ENCODE results near the gene GCN1.

GCN1 gene

GRCh38 chr12:120229487-120230325, 35.2 kb upstream of the GCN1 start:
- ChIA-PET CTCF (interaction anchor here (0.6 to 6.4 kb wide), 11 partner anchors 9 to 84 kb away, joined by 3 to 142 read pairs (median 11); partner anchors contain the start of genes PXN and RPLP0), POLR2A (ENCODE audit: low non-redundant PET) (interaction anchor here (0.6 to 5.1 kb wide), 7 partner anchors 10 to 64 kb away, joined by 3 to 64 read pairs (median 4); partner anchors contain the start of genes PXN, RNU4-1, RNU4-2 and RPLP0)
- peak overlapping the region; percentile 100 for H3K27ac ChIP-seq
- DNase-seq (ENCODE audit: low spot score): peak; percentile 56
- TF ChIP-seq CTCF (conservative IDR thresholded peaks at IDR 0.05; ENCODE audit: low read depth): 0 out of 2 replicates have a peak, but pooled peaks have one; percentile 10

- TF ChIP-seq CTCF (conservative IDR thresholded peaks at IDR 0.05; ENCODE audit: low read depth): no peak
- ChIA-PET CTCF (interaction anchor here (0.6 to 6.4 kb wide), 18 partner anchors 10 to 199 kb away, joined by 3 to 142 read pairs (median 6); partner anchors contain the start of genes PXN and RPLP0), POLR2A (ENCODE audit: low non-redundant PET) (interaction anchor here (1.2 to 5.1 kb wide), 5 partner anchors 29 to 62 kb away, joined by 3 to 64 read pairs (median 7); partner anchors contain the start of genes PXN, RNU4-2 and RPLP0)
- H3K27ac ChIP-seq: peak overlapping the region; percentile 100
- no peak for DNase-seq (ENCODE audit: low spot score)
Measured at GRCh38 chr12:120229071-120229486, 34.6 kb upstream of the GCN1 start.

GRCh38 chr12:120228291-120229070, 34.0 kb upstream of the GCN1 start:
- CTCF ChIA-PET: interaction anchor here (0.6 to 6.4 kb wide), 29 partner anchors 10 to 210 kb away, joined by 3 to 142 read pairs (median 4); partner anchors contain the start of genes PXN, RNU4-2, RPLP0 and SIRT4
- H3K27ac ChIP-seq: peak overlapping the region; percentile 100
- TF ChIP-seq CTCF (conservative IDR thresholded peaks at IDR 0.05; ENCODE audit: low read depth): peak; percentile 95
- POLR2A ChIA-PET (ENCODE audit: low non-redundant PET): interaction anchor here (0.6 to 5.1 kb wide), 6 partner anchors 27 to 63 kb away, joined by 3 to 64 read pairs (median 4); partner anchors contain the start of genes PXN, RNU4-2 and RPLP0
- DNase-seq (ENCODE audit: low spot score): peak; percentile 75

- CTCF ChIA-PET: interaction anchor here (0.6 to 6.4 kb wide), 25 partner anchors 9 to 210 kb away, joined by 3 to 142 read pairs (median 4); partner anchors contain the start of genes PXN, RNU4-2, RPLP0 and SIRT4
- no peak for DNase-seq (ENCODE audit: low spot score)
- peak overlapping the region; percentile 100 for H3K27ac ChIP-seq
Measured at GRCh38 chr12:120228041-120228290, 33.5 kb upstream of the GCN1 start.

GRCh38 chr12:120227233-120228040, 32.9 kb upstream of the GCN1 start:
- peak overlapping the region; percentile 100 for H3K27ac ChIP-seq

More at GRCh38 chr12:120228041-120228290, 33.5 kb upstream of the GCN1 start:
- no peak for TF ChIP-seq CTCF (conservative IDR thresholded peaks at IDR 0.05; ENCODE audit: low read depth)
- POLR2A ChIA-PET (ENCODE audit: low non-redundant PET): interaction anchor here (0.6 to 5.1 kb wide), 4 partner anchors 27 to 63 kb away, joined by 3 to 64 read pairs (median 4); partner anchors contain the start of genes PXN, RNU4-2 and RPLP0

More at GRCh38 chr12:120227233-120228040, 32.9 kb upstream of the GCN1 start:
- TF ChIP-seq CTCF (conservative IDR thresholded peaks at IDR 0.05; ENCODE audit: low read depth): no peak
- ChIA-PET CTCF (interaction anchor here (0.6 to 6.4 kb wide), 25 partner anchors 9 to 211 kb away, joined by 3 to 142 read pairs (median 4); partner anchors contain the start of genes PXN, RNU4-2, RPLP0 and SIRT4), POLR2A (ENCODE audit: low non-redundant PET) (interaction anchor here (0.6 to 5.1 kb wide), 4 partner anchors 26 to 64 kb away, joined by 3 to 64 read pairs (median 4); partner anchors contain the start of genes PXN, RNU4-2 and RPLP0)
- no peak for DNase-seq (ENCODE audit: low spot score)
